SU-DHL-6 (cell line): ENCODE results near the gene SLC11A1.

ENCODE experiments used
- H2AFZ ChIP-seq: fragments of 200-600 bp; sonication (generic); 2 replicates; pipeline ENCODE4 v1.6.1; 2014; ENCODE audit warnings: low read depth, mild to moderate bottlenecking, moderate library complexity, mixed read lengths, antibody characterized with exemption, low read length; ENCODE audit not compliant: severe bottlenecking
- H3F3A ChIP-seq: fragments of 200-600 bp; shearing (Covaris generic); 2 replicates; pipeline ENCODE4 v1.6.0; 2016; ENCODE audit warnings: antibody characterized with exemption, mild to moderate bottlenecking; ENCODE audit not compliant: insufficient read depth
- H3K27ac ChIP-seq: fragments of 200-600 bp; sonication (generic); 2 replicates; pipeline ENCODE4 v1.5.1; 2016; ENCODE audit warnings: low read depth, mild to moderate bottlenecking, low read length, moderate library complexity, mixed read lengths
- H3K27me3 ChIP-seq: fragments of 200-600 bp; sonication (generic), shearing (Covaris generic); 2 replicates; pipeline ENCODE4 v1.6.0; 2014; ENCODE audit warnings: mild to moderate bottlenecking, low read length
- H3K36me3 ChIP-seq: fragments of 200-600 bp; sonication (generic); 2 replicates; pipeline ENCODE4 v1.6.1; 2014; ENCODE audit warnings: mild to moderate bottlenecking, low read length, mixed read lengths
- H3K4me2 ChIP-seq: fragments of 300-600, 200-600 bp; shearing (Covaris generic), sonication (generic); 2 replicates; pipeline ENCODE4 v1.6.0; 2014; ENCODE audit warnings: low read length, low read depth, mild to moderate bottlenecking; ENCODE audit not compliant: poor library complexity, severe bottlenecking
- H3K4me3 ChIP-seq: fragments of 200-600 bp; sonication (generic); 2 replicates; pipeline ENCODE4 v1.5.1; 2014; ENCODE audit warnings: antibody characterized with exemption, low read length, mild to moderate bottlenecking, mixed read lengths; ENCODE audit not compliant: insufficient read depth, poor library complexity, severe bottlenecking
- H3K79me2 ChIP-seq: fragments of 200-600 bp; sonication (generic); 2 replicates; pipeline ENCODE4 v1.6.1; 2014; ENCODE audit warnings: mild to moderate bottlenecking, low read length, moderate library complexity; ENCODE audit not compliant: insufficient read depth
- H3K9ac ChIP-seq: fragments of 200-600 bp; sonication (generic); 2 replicates; pipeline ENCODE4 v1.7.0; 2014; ENCODE audit warnings: mild to moderate bottlenecking, low read length
- H3K9me2 ChIP-seq: fragments of 200-600 bp; sonication (generic); replicated peaks from 2 replicates; pipeline ENCODE4 v1.6.1; 2014; ENCODE audit warnings: low read length; ENCODE audit not compliant: insufficient read depth
- H3K9me3 ChIP-seq: fragments of 200-600 bp; sonication (generic); 2 replicates; pipeline ENCODE4 v1.6.1; 2014; ENCODE audit warnings: low read length, mixed read lengths; ENCODE audit not compliant: insufficient read depth
- H4K20me1 ChIP-seq: fragments of 200-600 bp; sonication (generic); 2 replicates; pipeline ENCODE4 v1.6.1; 2014; ENCODE audit warnings: low read depth, mild to moderate bottlenecking, antibody characterized with exemption, low read length, moderate library complexity, mixed read lengths
- CTCF ChIP-seq: fragments of 200-600 bp; sonication (generic); IDR thresholded peaks from one replicate; pipeline ENCODE4 v1.5.1; 2017; ENCODE audit warnings: antibody characterized with exemption, mild to moderate bottlenecking, low read length, moderate library complexity; ENCODE audit not compliant: insufficient read depth, poor library complexity, severe bottlenecking
- EZH2phosphoT487 ChIP-seq: fragments of 200-600 bp; sonication (generic), shearing (Covaris generic); conservative IDR thresholded peaks from 2 replicates; pipeline ENCODE4 v1.6.1; 2018; ENCODE audit warnings: mild to moderate bottlenecking, antibody characterized with exemption, low read length, moderate library complexity, mixed read lengths

Gene SLC11A1

GRCh38 chr2:218404351-218405085 is 22.4 kb downstream of the SLC11A1 start:
- Histone ChIP-seq H3K4me3 (no peak overlapping the region), H3K4me2 (no peak overlapping the region), H3K27ac (no peak overlapping the region)

GRCh38 chr2:218405086-218405745 is 23.1 kb downstream of the SLC11A1 start:
- H2AFZ ChIP-seq, result peak overlapping the region; percentile 57
- no peaks in the 10 kb centered on the region for H3K9me2 ChIP-seq
- no peaks in the 10 kb centered on the region for H3K36me3 ChIP-seq
- peak overlapping the region; percentile 86 for H3K4me2 ChIP-seq
- H3K27me3 ChIP-seq, result no peaks in the 10 kb centered on the region
- H3F3A ChIP-seq, result peaks cover 14% of the 10 kb centered on the region
- H3K79me2 ChIP-seq, result peaks cover 8% of the 10 kb centered on the region; the same call in 1 of the 2 replicates
- peak overlapping the region; percentile 58 for H3K27ac ChIP-seq
- no peaks in the 10 kb centered on the region for H4K20me1 ChIP-seq
- no peak for TF ChIP-seq EZH2phosphoT487
- TF ChIP-seq CTCF, result no peak
- H3K9me3 ChIP-seq, result no peaks in the 10 kb centered on the region
- H3K9ac ChIP-seq, result peak overlapping the region; percentile 54
- peak overlapping the region; percentile 55 for H3K4me3 ChIP-seq

More at GRCh38 chr2:218404351-218405085, 22.4 kb downstream of the SLC11A1 start:
- H2AFZ ChIP-seq, result no peak overlapping the region
- no peaks in the 10 kb centered on the region for H3K27me3 ChIP-seq
- H4K20me1 ChIP-seq, result no peaks in the 10 kb centered on the region
- no peak overlapping the region for H3K9ac ChIP-seq
- no peaks in the 10 kb centered on the region for H3K9me3 ChIP-seq
- peaks cover 11% of the 10 kb centered on the region; the same call in 1 of the 2 replicates for H3K79me2 ChIP-seq
- TF ChIP-seq EZH2phosphoT487 (no peak), CTCF (no peak)
- no peaks in the 10 kb centered on the region for H3K9me2 ChIP-seq
- H3F3A ChIP-seq, result peaks cover 14% of the 10 kb centered on the region
- H3K36me3 ChIP-seq, result no peaks in the 10 kb centered on the region

- Histone ChIP-seq H3K4me2 (peak overlapping the region; percentile 86), H3K27ac (peak overlapping the region; percentile 58), H3F3A (peaks cover 14% of the 10 kb centered on the region), H3K9me2 (no peaks in the 10 kb centered on the region), H3K79me2 (peaks cover 6% of the 10 kb centered on the region; the same call in 1 of the 2 replicates), H3K9me3 (no peaks in the 10 kb centered on the region), H3K4me3 (peak overlapping the region; percentile 55), H3K27me3 (no peaks in the 10 kb centered on the region), H2AFZ (peak overlapping the region; percentile 57), H4K20me1 (no peaks in the 10 kb centered on the region), H3K36me3 (no peaks in the 10 kb centered on the region), H3K9ac (peak overlapping the region; percentile 54)
- TF ChIP-seq CTCF (no peak), EZH2phosphoT487 (no peak)
Measured at GRCh38 chr2:218405746-218406208, 23.7 kb downstream of the SLC11A1 start.
